ENCODE measurements around the gene LY6G6C. TPM values are rescaled to one million over a fixed set of nuclear protein-coding genes. Genes with fewer than 3 reads are reported as not detected.

Gene LY6G6C
- polyA plus RNA-seq, 3 donors: 0.16 TPM; not detected in 2

Other genes starting within 250 kb of the LY6G6C start
- gene MICB, start 223.6 kb downstream of the LY6G6C start, polyA plus RNA-seq: 1 to 10 TPM in 1 of 3 donors, under 1 TPM in 2; 0.53 to 3.3 (median 0.95) TPM
- gene MCCD1, start 192.8 kb downstream of the LY6G6C start, polyA plus RNA-seq: not detected
- 100 to 1,000 TPM; 315 to 359 (median 351) TPM for gene DDX39B, start 179.7 kb downstream of the LY6G6C start, polyA plus RNA-seq
- 1 to 10 TPM in 1 of 3 donors, under 1 TPM in 2; 0.48 to 1.8 (median 0.81) TPM for gene ATP6V1G2, start 175.1 kb downstream of the LY6G6C start, polyA plus RNA-seq
- gene NFKBIL1, start 174.1 kb downstream of the LY6G6C start, polyA plus RNA-seq: 10 to 100 TPM; 21.5 to 40.3 (median 25.0) TPM
- gene LTA, start 149.5 kb downstream of the LY6G6C start, polyA plus RNA-seq: under 1 TPM in 2 of 3 donors, not detected in 1; 0.08 to 0.21 TPM
- 1 to 10 TPM in 1 of 3 donors, under 1 TPM in 2; 0.16 to 1.1 (median 0.56) TPM for gene TNF, start 146.2 kb downstream of the LY6G6C start, polyA plus RNA-seq
- gene LTB, start 139.3 kb downstream of the LY6G6C start, polyA plus RNA-seq: 1 to 10 TPM; 1.9 to 6.7 (median 5.3) TPM
- 10 to 100 TPM in 2 of 3 donors, 1 to 10 TPM in 1; 3.1 to 41.1 (median 32.1) TPM for gene LST1, start 135.5 kb downstream of the LY6G6C start, polyA plus RNA-seq
- under 1 TPM in 2 of 3 donors, not detected in 1; 0.14 to 0.39 TPM for gene NCR3, start 128.7 kb downstream of the LY6G6C start, polyA plus RNA-seq
- gene AIF1, start 106.5 kb downstream of the LY6G6C start, polyA plus RNA-seq: 100 to 1,000 TPM in 1 of 3 donors, 10 to 100 TPM in 1, 1 to 10 TPM in 1; 7.9 to 180 (median 63.1) TPM
- 100 to 1,000 TPM in 2 of 3 donors, 10 to 100 TPM in 1; 47.8 to 112 (median 110) TPM for gene PRRC2A, start 101.0 kb downstream of the LY6G6C start, polyA plus RNA-seq
- gene BAG6, start 69.1 kb downstream of the LY6G6C start, polyA plus RNA-seq: 100 to 1,000 TPM; 109 to 202 (median 189) TPM
- gene APOM, start 65.9 kb downstream of the LY6G6C start, polyA plus RNA-seq: 1 to 10 TPM; 2.0 to 6.5 (median 3.6) TPM
- 10 to 100 TPM in 2 of 3 donors, 1 to 10 TPM in 1; 8.8 to 17.0 (median 14.1) TPM for gene C6orf47, start 61.0 kb downstream of the LY6G6C start, polyA plus RNA-seq
- 10 to 100 TPM in 2 of 3 donors, 1 to 10 TPM in 1; 9.7 to 16.6 (median 14.0) TPM for gene GPANK1, start 56.7 kb downstream of the LY6G6C start, polyA plus RNA-seq
- gene CSNK2B, start 55.7 kb downstream of the LY6G6C start, polyA plus RNA-seq: 100 to 1,000 TPM; 103 to 186 (median 172) TPM
- gene LY6G5B, start 51.8 kb downstream of the LY6G6C start, polyA plus RNA-seq: 1 to 10 TPM; 4.2 to 9.8 (median 4.8) TPM
- 1 to 10 TPM; 1.2 to 3.5 (median 2.4) TPM for gene LY6G5C, start 40.7 kb downstream of the LY6G6C start, polyA plus RNA-seq
- 10 to 100 TPM; 28.5 to 39.8 (median 30.5) TPM for gene ABHD16A, start 18.4 kb downstream of the LY6G6C start, polyA plus RNA-seq
- gene LY6G6F, start 14.9 kb downstream of the LY6G6C start, polyA plus RNA-seq: under 1 TPM in 1 of 3 donors, not detected in 2; 0.45 TPM
- not detected for gene LY6G6D, start 6.4 kb downstream of the LY6G6C start, polyA plus RNA-seq
- under 1 TPM in 2 of 3 donors, not detected in 1; 0.06 to 0.22 TPM for gene MPIG6B, start 1.6 kb upstream of the LY6G6C start, polyA plus RNA-seq
- 100 to 1,000 TPM in 2 of 3 donors, 10 to 100 TPM in 1; 21.9 to 213 (median 122) TPM for gene DDAH2, start 7.6 kb upstream of the LY6G6C start, polyA plus RNA-seq
- 100 to 1,000 TPM; 140 to 335 (median 301) TPM for gene CLIC1, start 14.8 kb upstream of the LY6G6C start, polyA plus RNA-seq
- gene MSH5, start 18.3 kb upstream of the LY6G6C start, polyA plus RNA-seq: 1 to 10 TPM; 2.4 to 4.4 (median 3.9) TPM
- gene SAPCD1, start 40.9 kb upstream of the LY6G6C start, polyA plus RNA-seq: 1 to 10 TPM in 1 of 3 donors, under 1 TPM in 1, not detected in 1; 0.51 to 1.4 TPM
- gene VWA7, start 55.6 kb upstream of the LY6G6C start, polyA plus RNA-seq: 1 to 10 TPM in 1 of 3 donors, under 1 TPM in 1, not detected in 1; 0.61 to 2.1 TPM
- gene VARS1, start 74.0 kb upstream of the LY6G6C start, polyA plus RNA-seq: 10 to 100 TPM; 24.2 to 38.6 (median 29.1) TPM
- 10 to 100 TPM; 29.7 to 55.0 (median 38.1) TPM for gene LSM2, start 85.2 kb upstream of the LY6G6C start, polyA plus RNA-seq
- gene HSPA1L, start 93.5 kb upstream of the LY6G6C start, polyA plus RNA-seq: 1 to 10 TPM in 1 of 3 donors, under 1 TPM in 2; 0.59 to 1.0 (median 0.80) TPM
- gene HSPA1A, start 93.8 kb upstream of the LY6G6C start, polyA plus RNA-seq: 100 to 1,000 TPM in 1 of 3 donors, 10 to 100 TPM in 2; 32.5 to 514 (median 76.3) TPM
- 100 to 1,000 TPM in 1 of 3 donors, 10 to 100 TPM in 2; 40.9 to 501 (median 47.1) TPM for gene HSPA1B, start 106.0 kb upstream of the LY6G6C start, polyA plus RNA-seq
- 10 to 100 TPM; 26.2 to 33.8 (median 31.5) TPM for gene NEU1, start 141.1 kb upstream of the LY6G6C start, polyA plus RNA-seq
- 1 to 10 TPM; 1.3 to 8.1 (median 6.2) TPM for gene SLC44A4, start 157.3 kb upstream of the LY6G6C start, polyA plus RNA-seq
- gene EHMT2, start 176.0 kb upstream of the LY6G6C start, polyA plus RNA-seq: 10 to 100 TPM; 20.1 to 35.8 (median 23.0) TPM
- gene ZBTB12, start 180.3 kb upstream of the LY6G6C start, polyA plus RNA-seq: 1 to 10 TPM; 1.7 to 5.2 (median 2.2) TPM
- gene C2, start 206.0 kb upstream of the LY6G6C start, polyA plus RNA-seq: 10 to 100 TPM in 2 of 3 donors, 1 to 10 TPM in 1; 1.6 to 20.4 (median 18.2) TPM
- gene CFB, start 224.3 kb upstream of the LY6G6C start, polyA plus RNA-seq: 100 to 1,000 TPM in 1 of 3 donors, 10 to 100 TPM in 2; 23.8 to 211 (median 49.8) TPM
- gene NELFE, start 237.2 kb upstream of the LY6G6C start, polyA plus RNA-seq: 10 to 100 TPM; 38.8 to 60.8 (median 53.2) TPM
- 10 to 100 TPM; 28.7 to 62.6 (median 59.6) TPM for gene SKIC2, start 237.4 kb upstream of the LY6G6C start, polyA plus RNA-seq